ENCODE results near the gene PDE6G.
"Not testable (repeated sequence)": the region's sequence is repeated elsewhere in the genome, so short reads cannot be mapped to it uniquely, and the experiment has no call there.

PDE6G gene

GRCh38 chr17:81688616-81689015, 32.3 kb upstream of the PDE6G start:
- no peak for DNase-seq

- no peak for DNase-seq
These were observed 31.6 kb upstream of the PDE6G start for GRCh38 chr17:81687770-81688541.

- DNase-seq: no peak
These were observed 30.3 kb upstream of the PDE6G start for GRCh38 chr17:81686614-81687013.

- DNase-seq: no peak
These were observed 28.8 kb upstream of the PDE6G start for GRCh38 chr17:81685108-81685507.

GRCh38 chr17:81684442-81684911, 28.1 kb upstream of the PDE6G start:
- no peak for DNase-seq

GRCh38 chr17:81683584-81684441, 27.5 kb upstream of the PDE6G start, which contains the start of the genes ARL16 and HGS:
Gene ARL16 (minus strand): TSS chr17:81683797. CDS start chr17:81683753, 44 bp downstream.
Gene HGS (plus strand): TSS chr17:81684011. CDS start chr17:81684067, 56 bp downstream.
- DNase-seq: peak; percentile 94

GRCh38 chr17:81683208-81683583, 26.9 kb upstream of the PDE6G start:
- DNase-seq: no peak

- no peak for DNase-seq
These were observed 26.3 kb upstream of the PDE6G start for GRCh38 chr17:81682565-81683207.

- no peak for DNase-seq
These were observed 25.3 kb upstream of the PDE6G start for GRCh38 chr17:81681672-81682071.

- DNase-seq: no peak
These were observed 23.8 kb upstream of the PDE6G start for GRCh38 chr17:81680150-81680549.

GRCh38 chr17:81676906-81677305, 20.6 kb upstream of the PDE6G start:
- DNase-seq: no peak

- DNase-seq: not testable (repeated sequence)
These were observed 19.3 kb upstream of the PDE6G start for GRCh38 chr17:81675515-81676221.

- DNase-seq: no peak
These were observed 17.4 kb upstream of the PDE6G start for GRCh38 chr17:81673561-81674258.

- no peak for DNase-seq
These were observed 16.6 kb upstream of the PDE6G start for GRCh38 chr17:81672954-81673353.

- no peak for DNase-seq
These were observed 16.2 kb upstream of the PDE6G start for GRCh38 chr17:81672504-81672903.

- DNase-seq: no peak
These were observed 11.4 kb upstream of the PDE6G start for GRCh38 chr17:81667754-81668153.

GRCh38 chr17:81666342-81667191, 10.2 kb upstream of the PDE6G start, which contains the start of the genes CCDC137 and OXLD1:
Gene CCDC137 (plus strand): TSS chr17:81666737. CDS start chr17:81666767, 30 bp downstream.
Gene OXLD1 (minus strand): TSS chr17:81666605. CDS start chr17:81666577, 28 bp downstream.
- peak; percentile 93 for DNase-seq

- no peak for DNase-seq
These were observed 9.7 kb upstream of the PDE6G start for GRCh38 chr17:81666092-81666341.

- no peak for DNase-seq
These were observed 9.1 kb upstream of the PDE6G start for GRCh38 chr17:81665205-81666091.
